Choroid plexus epithelial cell (primary cell): ENCODE data around the gene WDR18.
A peak's percentile ranks its signal among the peaks of the same experiment; 100 is the strongest.
"Not testable (repeated sequence)": the region's sequence is repeated elsewhere in the genome, so short reads cannot be mapped to it uniquely, and the experiment has no call there.

Source experiments
- DNase-seq: peaks from one replicate; pipeline ENCODE4 v3.0.0-alpha.2; 2010; ENCODE audit warnings: low read depth
- H3K4me3 ChIP-seq: 2 replicates; pipeline ENCODE4 v1.5.1; 2011; ENCODE audit warnings: low read depth, mild to moderate bottlenecking, control low read depth, low read length, moderate library complexity
- CTCF ChIP-seq: conservative IDR thresholded peaks from 2 replicates; pipeline ENCODE4 v1.5.1; 2011; ENCODE audit warnings: low read depth, mild to moderate bottlenecking, control low read depth, inconsistent platforms, low read length, moderate library complexity

WDR18 gene

GRCh38 chr19:955803-956765 is 28.1 kb upstream of the WDR18 start:
- TF ChIP-seq CTCF: no peak
- H3K4me3 ChIP-seq: no peak overlapping the region
- DNase-seq: no peak

GRCh38 chr19:956766-957440 is 27.2 kb upstream of the WDR18 start:
- DNase-seq: peak; percentile 36
- no peak for TF ChIP-seq CTCF
- H3K4me3 ChIP-seq: no peak overlapping the region

GRCh38 chr19:957578-957977 is 26.6 kb upstream of the WDR18 start:
- H3K4me3 ChIP-seq: not testable (repeated sequence)

GRCh38 chr19:958967-959855 is 24.9 kb upstream of the WDR18 start:
- no peak overlapping the region for H3K4me3 ChIP-seq
- peak; percentile 58 for DNase-seq
- TF ChIP-seq CTCF: no peak

More at GRCh38 chr19:957578-957977, 26.6 kb upstream of the WDR18 start:
- not testable (repeated sequence) for DNase-seq

GRCh38 chr19:960020-960419 is 24.1 kb upstream of the WDR18 start:
- no peak for TF ChIP-seq CTCF
- no peak for DNase-seq
- no peak overlapping the region for H3K4me3 ChIP-seq

- H3K4me3 ChIP-seq: no peak overlapping the region
- no peak for DNase-seq
Observed at GRCh38 chr19:960601-960938, 23.6 kb upstream of the WDR18 start.

More at GRCh38 chr19:960601-960938, 23.6 kb upstream of the WDR18 start:
- TF ChIP-seq CTCF: no peak
